ENCODE measurements around the gene KIDINS220. TPM values are rescaled to one million over a fixed set of nuclear protein-coding genes. Genes with fewer than 3 reads are reported as not detected.
A peak's percentile ranks its signal among the peaks of the same experiment; 100 is the strongest.

The KIDINS220 gene
- total and polyA plus RNA-seq, 9 of the 15 experiments (the other 6 are each of a cell fraction or from before 2014, with no cell fraction given), result 15.2 to 48.0 (median 34.4) TPM

DNA sequence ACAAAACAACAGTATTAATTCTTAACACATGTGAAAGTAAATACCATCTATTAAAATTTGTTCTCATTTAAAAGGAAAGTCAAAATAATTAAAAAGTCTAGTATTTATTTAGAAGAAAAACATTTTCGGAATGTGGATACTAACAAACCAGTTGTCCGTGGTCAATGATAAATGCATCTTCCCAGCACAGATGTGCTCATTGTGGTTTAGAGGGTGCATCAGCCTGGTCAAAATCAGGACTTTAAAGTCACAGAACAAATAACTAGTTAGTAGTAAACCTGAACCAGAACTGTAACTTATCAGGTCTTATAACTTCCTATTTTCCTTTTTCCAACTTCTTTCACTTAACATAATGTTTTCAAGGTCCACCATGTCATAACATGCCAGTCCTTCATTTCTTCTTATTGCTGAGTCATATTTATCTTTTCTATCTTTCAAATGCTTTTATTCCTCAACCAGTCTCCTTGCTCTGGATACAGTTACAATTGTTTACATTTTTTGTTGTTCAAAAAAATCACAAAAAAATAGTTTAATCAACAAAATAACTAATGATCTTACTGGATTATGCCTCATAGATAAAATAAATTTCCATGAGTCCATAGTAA is 99.7 kb downstream of the KIDINS220 start:
- Histone ChIP-seq H3K36me3 (ENCODE audit: control insufficient read depth, insufficient read depth, low read length) (peaks cover 34% of the 10 kb centered on the region), H3K27me3 (ENCODE audit: control insufficient read depth in 2 of 2, insufficient read depth in 2 of 2, low read length in 2 of 2) (no peaks in the 10 kb centered on the region), H4K20me1 (replicated peaks; ENCODE audit: control insufficient read depth, insufficient read depth, low read length) (no peaks in the 10 kb centered on the region), H3K9me3 (replicated peaks; ENCODE audit: control insufficient read depth, insufficient read depth, low read depth, low read length) (no peaks in the 10 kb centered on the region), H3K9me1 (ENCODE audit: control insufficient read depth, insufficient read depth, low read length) (no peaks in the 10 kb centered on the region), H3K4me2 (ENCODE audit: insufficient read depth, low read length) (no peak overlapping the region), H3K4me1 (replicated peaks in 1 of 2; ENCODE audit: control insufficient read depth in 2 of 2, insufficient read depth in 2 of 2, low read length in 2 of 2) (no peaks in the 10 kb centered on the region), H3K4me3 (no peak overlapping the region), H3K9ac (ENCODE audit: insufficient read depth in 1 of 2, low read depth in 2 of 2, low read length in 2 of 2) (no peak overlapping the region), H2AFZ (ENCODE audit: low read depth, low read length) (no peak overlapping the region), H3K27ac (ENCODE audit: extremely low read depth, low read depth, low read length) (no peak overlapping the region), H3K79me2 (ENCODE audit: control insufficient read depth, insufficient read depth, low read length) (no peaks in the 10 kb centered on the region)
- intact Hi-C loops (cut with micrococcal nuclease) (no loop called here), in situ Hi-C loops (cut with MboI) (no loop called here)
- ATAC-seq (no peak), DNase-seq (ENCODE audit: extremely low read depth in 1 of 4, low spot score in 3 of 4) (no peak), FAIRE-seq (no peak)
- 71% methylated on average over 2 of the region's 2 CpGs for WGBS (ENCODE audit: insufficient coverage, low coverage, missing lambda C conversion rate)
- ChIA-PET POLR2A (no interaction called here), CTCF (ENCODE audit: low intra/inter-chr PET ratio) (no interaction called here)
- no TSS peak for BruUV-seq (replicated peaks)
- TF ChIP-seq TBP (optimal IDR thresholded peaks at IDR 0.05; ENCODE audit: low read depth, low read length) (no peak), CBX5 (IDR thresholded peaks at IDR 0.05; ENCODE audit: borderline replicate concordance, low read depth) (no peak), SIX5 (IDR thresholded peaks at IDR 0.05; ENCODE audit: borderline replicate concordance in 1 of 2, insufficient read depth in 1 of 2, low read depth in 1 of 2, low read length in 2 of 2) (no peak), KLF10 (CRISPR knock-in tag; IDR thresholded peaks at IDR 0.05) (no peak), ZNF24 (IDR thresholded peaks at IDR 0.05) (peak; percentile 87), RFX1 (IDR thresholded peaks at IDR 0.05) (no peak), U2AF1 (optimal IDR thresholded peaks at IDR 0.05; ENCODE audit: low read depth, low read length) (no peak), ZEB2 (IDR thresholded peaks at IDR 0.05) (no peak), DNMT1 (IDR thresholded peaks at IDR 0.05) (no peak), RBM17 (IDR thresholded peaks at IDR 0.05; ENCODE audit: borderline replicate concordance, low read depth, low read length) (no peak), ZBTB7A (IDR thresholded peaks at IDR 0.05; ENCODE audit: borderline replicate concordance, control insufficient read depth, low read depth, low read length) (no peak), FOSL1 (tag; conservative IDR thresholded peaks at IDR 0.05) (0 out of 2 replicates have a peak, but pooled peaks have one; percentile 24), MTA1 (IDR thresholded peaks at IDR 0.05; ENCODE audit: borderline replicate concordance) (no peak), ZNF384 (IDR thresholded peaks at IDR 0.05; ENCODE audit: low read depth, low read length) (no peak), NR2F6 (CRISPR knock-in tag; IDR thresholded peaks at IDR 0.05) (no peak), POLR2AphosphoS2 (IDR thresholded peaks at IDR 0.05; ENCODE audit: low read length) (no peak), MAFF (IDR thresholded peaks at IDR 0.05; ENCODE audit: low read length) (peak; percentile 76; the same call in 1 of the 2 replicates), TAF15 (IDR thresholded peaks at IDR 0.05; ENCODE audit: low read depth, low read length) (no peak), ZNF197 (CRISPR knock-in tag; IDR thresholded peaks at IDR 0.05; ENCODE audit: low read depth) (no peak)
- TF ChIP-seq, protein P1, sequence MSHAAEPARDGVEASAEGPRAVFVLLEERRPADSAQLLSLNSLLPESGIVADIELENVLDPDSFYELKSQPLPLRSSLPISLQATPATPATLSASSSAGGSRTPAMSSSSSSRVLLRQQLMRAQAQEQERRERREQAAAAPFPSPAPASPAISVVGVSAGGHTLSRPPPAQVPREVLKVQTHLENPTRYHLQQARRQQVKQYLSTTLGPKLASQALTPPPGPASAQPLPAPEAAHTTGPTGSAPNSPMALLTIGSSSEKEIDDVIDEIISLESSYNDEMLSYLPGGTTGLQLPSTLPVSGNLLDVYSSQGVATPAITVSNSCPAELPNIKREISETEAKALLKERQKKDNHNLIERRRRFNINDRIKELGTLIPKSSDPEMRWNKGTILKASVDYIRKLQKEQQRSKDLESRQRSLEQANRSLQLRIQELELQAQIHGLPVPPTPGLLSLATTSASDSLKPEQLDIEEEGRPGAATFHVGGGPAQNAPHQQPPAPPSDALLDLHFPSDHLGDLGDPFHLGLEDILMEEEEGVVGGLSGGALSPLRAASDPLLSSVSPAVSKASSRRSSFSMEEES (CRISPR knock-in tag; IDR thresholded peaks at IDR 0.05), result no peak
- TF ChIP-seq, protein P2, sequence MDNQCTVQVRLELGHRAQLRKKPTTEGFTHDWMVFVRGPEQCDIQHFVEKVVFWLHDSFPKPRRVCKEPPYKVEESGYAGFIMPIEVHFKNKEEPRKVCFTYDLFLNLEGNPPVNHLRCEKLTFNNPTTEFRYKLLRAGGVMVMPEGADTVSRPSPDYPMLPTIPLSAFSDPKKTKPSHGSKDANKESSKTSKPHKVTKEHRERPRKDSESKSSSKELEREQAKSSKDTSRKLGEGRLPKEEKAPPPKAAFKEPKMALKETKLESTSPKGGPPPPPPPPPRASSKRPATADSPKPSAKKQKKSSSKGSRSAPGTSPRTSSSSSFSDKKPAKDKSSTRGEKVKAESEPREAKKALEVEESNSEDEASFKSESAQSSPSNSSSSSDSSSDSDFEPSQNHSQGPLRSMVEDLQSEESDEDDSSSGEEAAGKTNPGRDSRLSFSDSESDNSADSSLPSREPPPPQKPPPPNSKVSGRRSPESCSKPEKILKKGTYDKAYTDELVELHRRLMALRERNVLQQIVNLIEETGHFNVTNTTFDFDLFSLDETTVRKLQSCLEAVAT (IDR thresholded peaks at IDR 0.05), result no peak
- TF ChIP-seq, protein P3, sequence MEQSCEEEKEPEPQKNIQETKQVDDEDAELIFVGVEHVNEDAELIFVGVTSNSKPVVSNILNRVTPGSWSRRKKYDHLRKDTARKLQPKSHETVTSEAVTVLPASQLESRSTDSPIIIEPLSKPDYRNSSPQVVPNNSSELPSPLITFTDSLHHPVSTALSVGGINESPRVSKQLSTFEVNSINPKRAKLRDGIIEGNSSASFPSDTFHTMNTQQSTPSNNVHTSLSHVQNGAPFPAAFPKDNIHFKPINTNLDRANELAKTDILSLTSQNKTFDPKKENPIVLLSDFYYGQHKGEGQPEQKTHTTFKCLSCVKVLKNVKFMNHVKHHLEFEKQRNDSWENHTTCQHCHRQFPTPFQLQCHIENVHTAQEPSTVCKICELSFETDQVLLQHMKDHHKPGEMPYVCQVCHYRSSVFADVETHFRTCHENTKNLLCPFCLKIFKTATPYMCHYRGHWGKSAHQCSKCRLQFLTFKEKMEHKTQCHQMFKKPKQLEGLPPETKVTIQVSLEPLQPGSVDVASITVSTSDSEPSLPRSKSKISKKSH (CRISPR knock-in tag; IDR thresholded peaks at IDR 0.05), result no peak

Measured in K562 (cell line).